Fibroblast of the aortic adventitia (primary cell): ENCODE data around the gene EIF4H. TPM values are rescaled to one million over a fixed set of nuclear protein-coding genes. Genes with fewer than 3 reads are reported as not detected.
"Not testable (repeated sequence)": the region's sequence is repeated elsewhere in the genome, so short reads cannot be mapped to it uniquely, and the experiment has no call there.

ENCODE experiments used
- DNase-seq: peaks from one replicate; pipeline ENCODE4 v3.0.0-alpha.2; 2010; ENCODE audit warnings: low read depth
- H3K4me3 ChIP-seq: 2 replicates; pipeline ENCODE4 v1.5.1; 2011; ENCODE audit warnings: low read depth, mild to moderate bottlenecking, control low read depth, low read length, moderate library complexity
- total RNA-seq: library from RNA; depleted of rRNA; stranded (reverse); fragments of >200 nt; gene quantifications from 2 replicates; pipeline ENCODE4 v1.2.3, GENCODE V29; 2012; ENCODE audit warnings: low replicate concordance
- TF ChIP-seq, protein P1 (sequence below): IDR thresholded peaks from 2 replicates; pipeline ENCODE4 v1.5.1; 2011; ENCODE audit warnings: mild to moderate bottlenecking, low read length, control low read depth, inconsistent platforms; ENCODE audit not compliant: insufficient read depth

EIF4H gene
- total RNA-seq, 1 donor, result 225 TPM

DNA sequence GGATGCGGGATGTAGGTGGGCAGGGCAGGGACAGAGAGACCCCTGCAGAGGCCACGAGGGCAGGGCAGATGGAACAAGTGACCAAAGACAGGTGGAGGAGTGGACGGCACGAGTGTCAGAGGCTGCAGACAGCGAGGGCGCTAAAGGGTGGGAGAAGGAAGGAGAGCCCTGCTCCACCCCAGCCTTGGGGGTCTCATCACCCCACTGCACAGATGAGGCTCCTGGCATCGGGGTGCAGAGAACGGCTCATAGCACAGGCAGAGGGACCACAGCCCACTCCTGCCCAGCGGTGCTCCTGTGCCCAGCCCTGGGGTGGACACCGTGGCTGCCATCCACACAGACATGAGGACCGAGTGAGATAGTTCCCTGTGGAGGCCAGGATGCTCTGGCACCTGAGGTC lies 33.4 kb downstream of the EIF4H start:
- no peak for DNase-seq
- TF ChIP-seq, protein P1, sequence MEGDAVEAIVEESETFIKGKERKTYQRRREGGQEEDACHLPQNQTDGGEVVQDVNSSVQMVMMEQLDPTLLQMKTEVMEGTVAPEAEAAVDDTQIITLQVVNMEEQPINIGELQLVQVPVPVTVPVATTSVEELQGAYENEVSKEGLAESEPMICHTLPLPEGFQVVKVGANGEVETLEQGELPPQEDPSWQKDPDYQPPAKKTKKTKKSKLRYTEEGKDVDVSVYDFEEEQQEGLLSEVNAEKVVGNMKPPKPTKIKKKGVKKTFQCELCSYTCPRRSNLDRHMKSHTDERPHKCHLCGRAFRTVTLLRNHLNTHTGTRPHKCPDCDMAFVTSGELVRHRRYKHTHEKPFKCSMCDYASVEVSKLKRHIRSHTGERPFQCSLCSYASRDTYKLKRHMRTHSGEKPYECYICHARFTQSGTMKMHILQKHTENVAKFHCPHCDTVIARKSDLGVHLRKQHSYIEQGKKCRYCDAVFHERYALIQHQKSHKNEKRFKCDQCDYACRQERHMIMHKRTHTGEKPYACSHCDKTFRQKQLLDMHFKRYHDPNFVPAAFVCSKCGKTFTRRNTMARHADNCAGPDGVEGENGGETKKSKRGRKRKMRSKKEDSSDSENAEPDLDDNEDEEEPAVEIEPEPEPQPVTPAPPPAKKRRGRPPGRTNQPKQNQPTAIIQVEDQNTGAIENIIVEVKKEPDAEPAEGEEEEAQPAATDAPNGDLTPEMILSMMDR, result no peak
- H3K4me3 ChIP-seq, result no peak overlapping the region

DNA sequence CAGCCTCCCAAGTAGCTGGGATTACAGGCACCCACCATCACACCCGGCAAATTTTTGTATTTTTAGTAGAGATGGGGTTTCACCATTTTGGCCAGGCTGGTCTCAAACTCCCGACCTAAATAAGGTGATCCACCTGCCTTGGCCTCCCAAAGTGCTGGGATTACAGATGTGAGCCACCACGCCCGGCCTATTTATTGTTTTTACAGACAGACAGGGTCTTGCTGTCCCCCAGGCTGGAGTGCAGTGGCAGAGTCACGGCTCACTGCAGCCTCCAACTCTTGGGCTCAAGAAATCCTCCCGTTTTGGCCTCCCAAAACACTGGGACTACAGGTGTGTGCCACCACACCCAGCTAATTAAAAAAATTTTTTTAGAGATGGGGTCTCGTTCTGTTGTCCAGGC lies 34.1 kb downstream of the EIF4H start:
- not testable (repeated sequence) for DNase-seq, H3K4me3 ChIP-seq

DNA sequence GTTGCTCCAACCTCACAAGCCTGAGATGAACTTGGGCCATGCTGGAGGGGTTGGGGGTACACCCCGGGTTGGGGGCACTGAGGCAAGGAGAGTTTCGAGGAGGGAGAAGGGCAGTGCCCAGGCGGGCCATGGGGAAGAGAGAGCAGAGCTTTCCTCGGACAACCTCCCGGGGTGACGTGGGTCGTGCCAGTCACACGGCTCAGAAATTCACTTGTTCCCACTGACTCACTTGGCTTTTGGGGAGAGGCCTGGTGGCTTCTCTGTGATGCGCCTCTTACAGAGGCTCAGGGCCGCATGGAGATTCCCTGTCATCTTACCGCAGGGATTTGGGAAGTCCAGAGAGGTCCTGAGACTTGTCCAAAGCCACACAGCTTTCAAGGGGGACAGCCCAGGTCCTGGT lies 38.5 kb downstream of the EIF4H start:
- no peak for DNase-seq
- TF ChIP-seq, protein P1, result no peak
- H3K4me3 ChIP-seq, result no peak overlapping the region

DNA sequence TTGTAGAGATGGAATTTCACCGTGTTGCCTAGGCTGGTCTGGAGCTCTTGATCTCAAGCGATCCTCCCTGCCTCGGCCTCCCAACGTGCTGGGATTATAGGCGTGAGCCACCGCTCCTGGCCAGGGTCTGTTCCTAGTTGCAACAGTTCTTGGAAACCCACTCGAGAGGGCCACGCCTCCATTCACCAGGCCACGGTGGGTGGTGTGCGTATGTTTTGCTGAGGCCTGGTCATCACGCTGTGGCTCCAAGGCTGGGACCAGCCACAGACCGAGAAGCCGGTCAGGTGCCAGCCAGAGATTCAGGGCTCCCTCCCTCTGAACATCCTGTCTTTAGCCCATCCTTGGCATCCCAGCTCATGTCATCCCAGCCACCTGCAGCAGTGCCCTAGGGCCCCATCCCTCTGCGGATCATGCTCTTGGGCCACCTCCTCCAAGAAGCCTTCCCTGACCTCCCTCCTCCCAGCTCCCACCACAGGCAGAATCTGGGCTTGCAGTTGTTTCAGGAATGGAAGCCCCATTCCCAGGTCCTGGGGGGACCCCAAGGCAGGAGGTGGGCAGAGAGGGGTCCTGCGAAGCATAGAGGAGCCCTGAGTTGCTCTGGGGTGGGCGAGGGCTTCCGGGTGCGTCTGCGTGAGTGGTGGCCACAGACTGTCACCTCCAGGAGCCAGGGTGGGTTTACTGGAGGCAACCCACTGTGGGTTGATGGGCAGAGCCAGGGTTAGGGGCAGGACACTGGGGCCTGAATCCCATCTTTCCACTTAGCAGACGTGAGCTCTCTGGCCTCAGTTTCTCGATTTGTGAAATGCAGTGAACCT lies 40.9 kb downstream of the EIF4H start:
- DNase-seq, result no peak
- no peak overlapping the region for H3K4me3 ChIP-seq
- TF ChIP-seq, protein P1, result no peak

DNA sequence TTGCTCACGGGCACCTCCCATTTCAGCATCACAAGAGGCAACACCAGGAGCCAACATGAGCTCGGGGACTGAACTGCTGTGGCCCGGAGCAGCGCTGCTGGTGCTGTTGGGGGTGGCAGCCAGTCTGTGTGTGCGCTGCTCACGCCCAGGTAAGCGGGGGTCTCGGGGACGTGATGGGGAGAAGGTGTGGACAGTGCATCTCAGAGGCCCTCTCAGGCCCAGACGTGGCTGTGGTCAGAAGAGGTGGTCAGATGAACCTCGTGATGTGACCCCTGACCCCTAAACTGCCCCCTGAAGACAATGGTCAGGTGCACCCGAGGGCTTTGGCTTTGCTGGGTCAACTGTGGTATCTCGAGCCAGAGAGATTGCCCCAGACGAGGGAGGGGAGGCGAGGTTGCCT lies 41.8 kb downstream of the EIF4H start:
- DNase-seq, result no peak
- H3K4me3 ChIP-seq, result no peak overlapping the region
- TF ChIP-seq, protein P1, result no peak

DNA sequence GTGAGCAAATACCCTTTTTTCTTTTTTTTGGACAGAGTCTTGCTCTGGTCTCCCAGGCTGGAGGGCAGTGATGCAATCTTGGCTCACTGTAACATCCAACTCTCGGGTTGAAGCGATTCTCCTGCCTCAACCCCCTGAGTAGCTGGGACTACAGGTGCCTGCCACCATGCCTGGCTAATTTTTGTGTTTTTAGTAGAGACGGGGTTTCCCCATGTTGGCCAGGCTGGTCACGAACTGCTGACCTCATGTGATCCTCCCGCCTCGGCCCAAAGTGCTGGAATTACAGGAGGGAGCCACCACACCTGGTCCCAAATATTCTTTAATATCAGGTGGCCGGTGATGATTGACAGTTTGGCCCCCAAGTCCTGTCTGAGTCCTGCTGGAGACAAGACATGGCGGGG lies 42.2 kb downstream of the EIF4H start:
- DNase-seq, result peak; percentile 19
- TF ChIP-seq, protein P1, result no peak
- no peak overlapping the region for H3K4me3 ChIP-seq

DNA sequence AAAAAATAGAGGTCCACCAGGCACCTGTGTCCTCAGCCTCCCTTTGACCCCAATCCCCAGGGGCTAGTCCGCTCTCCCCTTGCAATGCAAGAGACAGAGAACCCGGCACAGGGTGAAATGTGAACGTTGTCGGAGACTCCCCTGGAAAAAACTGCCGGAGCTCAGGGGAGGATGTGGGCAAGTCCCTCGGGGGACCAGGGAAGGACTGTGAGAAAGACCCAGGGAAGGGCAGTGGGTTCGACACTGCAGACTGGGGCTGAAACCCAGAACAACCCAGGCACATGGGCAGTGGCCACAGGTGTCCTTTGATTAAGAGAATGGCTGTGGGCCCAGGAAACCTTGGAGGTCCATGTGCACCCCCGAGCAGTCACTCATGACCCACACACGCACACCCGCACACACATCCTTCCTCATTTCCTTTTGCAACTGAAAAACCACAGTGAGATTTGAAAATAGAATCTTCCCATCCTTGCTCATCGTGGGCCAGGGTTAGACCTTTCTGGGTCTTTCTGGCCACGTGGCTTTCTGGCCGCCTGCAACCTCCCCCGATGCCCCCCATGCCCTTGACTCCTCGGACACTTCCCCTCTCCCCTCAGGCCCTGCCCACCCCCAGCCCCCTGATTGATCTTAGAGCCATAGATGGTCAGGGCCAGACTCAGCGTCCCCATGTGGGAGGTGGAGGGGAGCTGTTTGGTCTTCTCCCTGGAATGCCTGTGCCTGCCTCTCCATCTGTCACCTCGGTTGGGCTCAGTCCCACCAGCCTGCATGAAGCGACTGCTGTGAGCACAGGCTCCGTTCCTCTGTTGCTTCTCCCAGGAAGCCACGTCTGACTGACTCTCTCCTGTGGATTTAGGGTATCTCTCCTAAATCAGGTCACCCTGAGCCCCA lies 43.5 kb downstream of the EIF4H start:
- TF ChIP-seq, protein P1, result no peak
- H3K4me3 ChIP-seq, result no peak overlapping the region
- no peak for DNase-seq
